GM20431 (cell line): ENCODE results near the gene CDH4.

Source experiments
- in situ Hi-C: fragments of 300-500 bp; cut with MseI, MboI; formaldehyde crosslinking; loops from one replicate; pipeline ENCODE4 v1.15.0; 2020; ENCODE audit warnings: low sequenced_read_pairs; ENCODE audit not compliant: unreplicated experiment

Gene CDH4

DNA sequence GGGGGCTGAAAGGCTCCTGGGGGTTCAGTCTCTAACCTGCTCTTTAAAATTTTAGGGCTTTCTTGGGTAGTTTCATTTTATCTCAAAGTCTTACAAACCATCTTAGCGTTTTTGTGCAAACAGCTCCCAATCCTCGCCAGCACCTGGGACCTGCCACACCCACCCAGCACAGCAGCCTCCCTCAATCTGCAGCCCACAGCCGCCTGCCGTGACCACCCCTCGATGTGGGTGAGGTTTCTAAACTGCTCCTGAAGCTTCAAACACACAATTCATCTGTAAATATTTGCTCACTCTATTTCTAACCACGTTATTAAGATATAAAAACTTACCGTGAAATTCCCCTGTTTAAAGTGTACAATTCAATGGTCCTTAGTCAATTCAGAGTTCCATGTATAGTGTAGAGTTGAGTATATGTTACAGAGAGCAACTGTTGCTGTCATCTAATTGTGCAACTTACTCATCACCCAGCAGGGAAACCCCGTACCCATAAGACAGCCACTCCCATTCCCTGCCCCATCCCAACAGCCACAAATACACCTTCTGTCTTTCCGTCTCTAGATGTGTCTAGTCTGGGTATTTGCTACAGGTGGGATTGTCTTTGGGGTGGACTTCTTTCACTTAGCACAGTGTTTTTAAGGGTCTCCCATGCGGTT lies 432.6 kb downstream of the CDH4 start:
- in situ Hi-C loops, result no loop called here

GRCh38 chr20:61685462-61685861 lies 433.4 kb downstream of the CDH4 start:
- in situ Hi-C loops, result no loop called here

DNA sequence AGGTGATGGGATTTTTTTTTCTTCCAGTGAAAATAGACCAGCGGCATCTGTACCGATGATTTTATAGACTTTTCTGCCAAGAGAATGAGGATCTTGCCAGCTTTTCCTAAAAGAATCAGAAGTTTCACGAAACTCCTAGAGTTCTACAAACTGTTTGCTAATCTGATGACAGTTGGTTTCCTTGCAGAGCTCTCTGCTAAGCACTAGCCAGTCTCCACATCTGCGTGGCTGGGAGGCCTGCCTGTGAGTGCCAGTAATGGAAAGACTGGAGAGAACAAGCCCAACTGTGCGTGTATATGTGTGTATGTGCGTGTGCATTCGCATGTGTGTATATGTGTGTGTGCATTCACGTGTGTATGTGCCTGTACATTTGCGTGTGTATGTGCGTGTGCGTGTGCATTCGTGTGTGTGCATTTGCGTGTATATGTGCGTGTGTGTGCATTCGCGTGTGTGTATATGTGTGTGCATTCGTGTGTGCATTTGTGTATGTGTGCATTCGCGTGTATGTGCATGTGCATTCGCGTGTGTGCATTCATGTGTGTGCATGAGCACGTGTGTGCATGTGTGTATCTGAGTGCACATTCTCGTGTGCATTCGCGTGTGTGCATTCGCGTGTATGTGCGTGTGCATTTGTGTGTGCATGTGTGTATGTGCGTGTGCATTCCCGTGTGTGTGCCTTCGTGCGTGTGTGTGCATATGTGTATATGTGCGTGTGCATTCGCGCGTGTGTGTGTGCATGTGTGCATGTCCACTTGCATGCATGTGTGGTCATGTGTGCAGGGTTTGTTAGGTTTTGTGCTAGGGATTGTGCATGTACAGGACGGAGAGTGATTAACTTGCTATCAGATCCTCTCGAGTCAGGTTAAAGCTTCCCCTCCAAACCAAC lies 434.2 kb downstream of the CDH4 start:
- in situ Hi-C loops, result no loop called here

DNA sequence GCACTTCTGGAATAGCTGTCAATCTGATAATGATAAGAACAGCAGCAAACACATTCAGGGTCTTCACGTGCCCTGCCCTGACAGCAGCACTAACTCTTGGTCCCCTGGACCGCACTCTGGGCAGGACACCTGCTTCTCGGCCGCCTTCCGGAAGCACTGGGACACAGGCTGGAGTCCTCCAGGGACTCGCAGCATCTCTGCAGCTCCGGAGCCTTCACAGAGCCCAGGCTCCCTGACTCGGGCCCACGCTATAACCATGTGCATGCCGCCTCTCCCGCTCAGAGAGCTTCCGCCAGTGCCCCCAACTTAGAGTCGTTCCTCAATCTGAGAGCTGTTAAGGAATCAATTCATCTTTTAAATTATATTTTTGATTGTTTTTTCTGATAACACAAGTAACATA lies 436.4 kb downstream of the CDH4 start:
- in situ Hi-C loops, result no loop called here

DNA sequence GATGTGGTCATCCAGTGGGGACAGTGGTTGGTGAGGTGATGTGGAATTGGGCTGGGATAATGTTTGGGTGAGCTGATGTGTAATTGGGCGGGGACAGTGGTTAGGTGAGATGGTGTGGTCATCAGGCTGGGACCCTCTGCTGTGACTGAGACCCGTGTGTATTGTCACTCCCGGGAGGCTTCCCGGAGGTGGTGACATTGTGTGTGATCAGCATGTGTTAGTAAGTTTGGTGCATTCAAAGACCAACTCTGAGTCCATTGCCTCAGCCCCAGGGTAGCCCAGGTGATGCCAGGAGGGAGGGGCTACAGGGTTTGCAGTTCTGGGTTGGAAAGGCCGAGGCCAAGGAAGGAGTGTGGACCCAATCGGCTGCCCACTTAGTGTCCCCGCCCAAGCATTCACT lies 438.1 kb downstream of the CDH4 start:
- in situ Hi-C loops, result no loop called here

DNA sequence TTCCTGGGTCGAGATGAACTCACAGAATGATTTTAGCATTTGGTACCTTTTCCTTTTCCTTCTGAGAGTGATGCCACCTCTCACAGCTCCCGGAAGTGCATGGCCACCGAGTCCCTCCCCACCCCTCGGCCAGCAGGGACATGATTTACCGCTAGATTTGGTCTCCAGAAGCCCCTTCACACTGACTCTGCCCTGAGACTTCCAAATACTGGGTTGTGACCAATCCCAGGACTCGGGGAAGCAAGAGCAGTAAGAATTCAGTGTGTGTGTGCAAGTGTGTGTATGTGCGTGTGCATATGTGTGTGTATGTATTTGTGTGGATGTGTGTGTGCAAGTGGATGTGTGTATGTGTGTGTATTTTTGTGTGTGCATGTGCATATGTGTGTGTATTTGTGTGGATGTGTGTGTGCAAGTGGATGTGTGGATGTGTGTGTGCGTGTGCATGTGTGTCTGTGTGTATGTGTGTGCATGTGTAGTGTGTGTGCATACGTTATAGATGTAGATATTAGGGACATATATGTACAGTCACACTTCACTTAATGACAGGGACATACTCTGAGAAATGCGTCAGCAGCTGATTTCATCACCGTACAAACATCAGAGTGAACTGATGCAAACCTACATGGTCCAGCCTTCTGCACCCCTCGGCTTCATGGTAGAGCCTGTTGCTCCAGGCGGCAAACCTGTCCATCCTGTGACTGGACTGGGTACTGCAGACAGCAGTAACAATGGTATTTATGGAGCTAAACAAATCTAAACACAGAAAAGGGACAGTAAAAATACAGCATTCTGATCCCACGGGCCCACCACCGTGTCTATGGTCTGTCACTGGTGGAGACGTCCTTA lies 439.2 kb downstream of the CDH4 start:
- in situ Hi-C loops, result no loop called here

DNA sequence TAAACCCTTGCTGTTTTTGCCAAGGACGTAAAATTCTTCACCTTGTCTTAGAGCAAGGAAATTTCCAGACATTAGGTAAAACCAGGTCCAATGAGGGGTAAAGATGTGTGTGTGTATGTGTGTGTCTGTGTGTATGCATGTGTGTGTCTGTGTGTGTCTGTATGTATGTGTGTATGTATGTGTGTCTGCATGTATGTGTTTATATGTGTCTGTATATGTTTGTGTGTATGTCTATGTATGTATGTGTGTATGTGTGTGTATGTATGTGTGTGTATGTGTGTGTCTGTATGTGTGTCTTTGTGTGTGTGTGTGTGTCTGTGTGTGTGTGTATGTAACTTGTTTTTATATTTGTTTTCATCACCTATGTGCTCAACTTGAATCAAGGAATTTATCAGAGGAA lies 439.9 kb downstream of the CDH4 start:
- in situ Hi-C loops, result no loop called here

- in situ Hi-C loops, result no loop called here
Measured at GRCh38 chr20:61692479-61692878, 440.4 kb downstream of the CDH4 start.

DNA sequence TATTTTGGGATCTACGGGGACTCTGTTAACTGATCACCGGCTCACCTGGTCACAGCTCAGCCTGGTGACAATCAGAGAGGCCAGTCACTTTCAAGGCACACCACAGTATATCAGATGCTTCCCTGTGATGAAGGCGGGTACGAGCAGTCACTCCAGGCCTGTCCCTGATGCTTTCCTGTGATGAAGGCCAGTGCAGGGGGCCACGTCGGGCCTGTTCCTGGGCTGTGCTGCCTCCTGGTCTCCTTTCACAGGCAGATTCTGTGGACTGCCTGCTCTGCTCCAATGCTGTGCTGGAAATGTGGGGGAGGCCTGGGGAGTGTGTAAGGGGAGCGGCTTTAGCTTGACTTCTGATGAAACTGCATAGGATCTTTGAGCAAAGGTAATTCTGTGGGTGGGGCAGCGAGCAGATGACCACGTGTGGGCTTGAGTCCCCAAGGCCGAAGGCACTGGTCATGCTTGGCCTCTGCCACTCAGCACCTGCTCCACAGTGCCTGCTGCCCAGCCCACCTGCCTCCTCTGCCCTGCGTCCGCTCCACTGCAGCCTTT lies 441.1 kb downstream of the CDH4 start:
- in situ Hi-C loops, result no loop called here

GRCh38 chr20:61694682-61695081 lies 442.6 kb downstream of the CDH4 start:
- in situ Hi-C loops, result no loop called here

DNA sequence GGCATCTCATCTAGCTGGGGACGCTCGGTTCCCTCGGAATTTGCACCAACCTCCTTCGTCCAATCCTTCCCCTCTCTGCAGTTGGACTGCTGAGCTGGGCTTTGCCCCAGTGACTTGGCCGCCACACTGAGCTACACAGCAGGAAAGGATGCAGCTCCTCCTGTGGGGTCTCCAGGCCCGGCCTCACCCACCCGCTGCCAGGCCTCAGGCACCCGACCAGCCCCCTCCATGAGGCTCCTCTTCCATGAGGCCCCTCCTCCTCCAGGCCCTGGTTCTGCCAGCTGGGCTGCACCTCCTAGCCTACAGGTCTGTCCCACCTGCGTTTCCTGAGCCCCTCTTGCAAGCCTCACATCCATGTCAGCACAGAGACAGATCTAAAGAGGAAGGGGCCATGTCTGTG lies 443.7 kb downstream of the CDH4 start:
- in situ Hi-C loops, result no loop called here

DNA sequence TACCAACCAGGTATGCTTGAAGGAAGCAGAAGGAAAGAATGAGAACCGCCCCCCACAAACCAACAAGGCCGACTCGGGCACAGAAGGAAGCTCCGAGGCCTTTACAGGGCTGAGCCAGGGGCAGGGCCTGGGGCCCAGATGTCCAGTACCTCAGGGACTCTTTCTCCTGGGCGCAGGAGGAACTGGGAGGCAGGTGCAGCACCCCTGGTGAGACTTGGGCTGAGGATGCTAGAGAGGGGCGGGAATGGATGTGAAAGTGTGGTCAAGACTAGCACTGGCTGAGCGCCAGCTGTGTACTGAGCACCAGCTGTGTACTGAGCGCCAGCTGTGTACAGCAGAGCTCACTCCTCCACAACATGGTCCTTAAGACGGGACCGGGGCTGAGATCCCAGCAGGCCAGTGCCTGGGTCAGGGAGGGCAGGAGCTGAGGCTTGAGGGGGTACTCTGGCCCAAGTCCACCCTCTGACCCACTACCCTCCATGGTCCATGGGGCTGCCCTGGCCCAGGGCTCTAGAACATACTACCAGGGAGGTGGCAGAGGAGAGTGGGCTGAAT lies 444.2 kb downstream of the CDH4 start:
- in situ Hi-C loops, result no loop called here

- in situ Hi-C loops, result no loop called here
Measured at GRCh38 chr20:61697666-61698597, 445.9 kb downstream of the CDH4 start.

DNA sequence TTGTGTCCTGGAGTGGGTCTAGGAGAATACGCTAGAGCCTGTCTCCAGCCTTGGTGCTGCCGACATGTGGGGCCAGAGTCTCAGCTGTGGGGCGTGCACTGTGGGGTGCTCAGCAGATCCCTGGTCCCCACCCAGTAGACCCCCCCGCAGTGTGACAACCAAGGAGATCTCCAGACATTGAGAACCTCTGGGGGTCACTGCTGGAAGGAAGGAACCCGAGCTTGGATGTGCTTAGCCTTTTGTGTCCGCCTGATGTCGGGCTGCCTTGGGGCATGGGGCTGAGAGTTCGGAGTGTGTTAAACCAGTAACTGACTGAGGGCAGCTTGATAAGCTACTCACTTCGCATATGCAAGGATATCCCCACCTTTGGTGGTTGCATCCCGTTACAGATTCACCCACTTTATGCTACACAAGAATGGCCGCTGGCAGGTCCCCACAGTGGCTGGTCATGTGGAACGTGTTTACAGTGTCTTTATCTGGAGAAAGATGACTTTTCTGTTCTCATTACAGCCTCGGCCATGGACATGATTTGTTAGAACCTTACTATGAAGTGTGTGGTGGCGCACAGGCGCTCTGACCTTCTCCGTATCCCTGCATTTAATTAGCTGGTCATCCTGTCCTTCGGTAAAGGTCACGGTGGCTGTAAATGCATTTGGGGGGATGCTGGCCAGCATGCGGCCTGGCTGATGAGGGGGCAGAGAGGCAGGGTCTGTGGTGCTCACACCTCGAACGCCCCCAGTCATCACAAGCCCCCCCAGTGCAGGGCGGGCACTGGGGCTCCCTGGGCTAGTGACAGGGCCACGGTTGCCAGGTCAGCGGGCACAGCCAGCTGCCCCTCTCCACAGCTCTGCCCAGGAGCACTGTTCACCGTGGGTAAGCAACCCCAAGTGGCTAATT lies 446.8 kb downstream of the CDH4 start:
- in situ Hi-C loops, result no loop called here

GRCh38 chr20:61699495-61700374 lies 447.7 kb downstream of the CDH4 start:
- in situ Hi-C loops, result no loop called here

GRCh38 chr20:61700595-61701140 lies 448.6 kb downstream of the CDH4 start:
- in situ Hi-C loops, result no loop called here

- in situ Hi-C loops, result no loop called here
Measured at GRCh38 chr20:61701401-61701800, 449.3 kb downstream of the CDH4 start.
